Medulla oblongata (tissue), 1 donor: ENCODE measurements around the gene DGLUCY.
"Not testable (repeated sequence)": the region's sequence is repeated elsewhere in the genome, so short reads cannot be mapped to it uniquely, and the experiment has no call there.

Experiments used
- DNase-seq: peaks from one replicate; pipeline ENCODE4 v3.0.0-alpha.2; 2015; ENCODE audit errors: extremely low spot score

Gene DGLUCY

DNA sequence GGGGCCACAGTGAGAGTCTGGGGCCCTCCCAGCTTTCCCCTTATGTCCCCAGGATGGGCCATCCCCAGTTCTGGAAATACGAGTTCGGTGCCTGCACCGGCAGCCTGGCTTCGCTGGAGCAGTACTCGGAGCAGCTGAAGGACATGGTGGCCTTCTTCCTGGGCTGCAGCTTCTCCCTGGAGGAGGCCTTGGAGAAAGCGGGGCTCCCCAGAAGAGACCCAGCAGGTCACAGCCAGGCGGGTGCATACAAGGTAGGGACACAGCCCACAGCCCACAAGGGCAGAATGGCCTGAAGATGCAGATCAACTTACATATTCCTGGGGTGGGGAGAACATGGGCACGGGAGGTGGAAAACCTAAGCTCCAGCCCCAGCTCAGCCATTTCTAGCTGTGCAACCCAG is 56.1 kb downstream of the DGLUCY start:
- no peak for DNase-seq

DNA sequence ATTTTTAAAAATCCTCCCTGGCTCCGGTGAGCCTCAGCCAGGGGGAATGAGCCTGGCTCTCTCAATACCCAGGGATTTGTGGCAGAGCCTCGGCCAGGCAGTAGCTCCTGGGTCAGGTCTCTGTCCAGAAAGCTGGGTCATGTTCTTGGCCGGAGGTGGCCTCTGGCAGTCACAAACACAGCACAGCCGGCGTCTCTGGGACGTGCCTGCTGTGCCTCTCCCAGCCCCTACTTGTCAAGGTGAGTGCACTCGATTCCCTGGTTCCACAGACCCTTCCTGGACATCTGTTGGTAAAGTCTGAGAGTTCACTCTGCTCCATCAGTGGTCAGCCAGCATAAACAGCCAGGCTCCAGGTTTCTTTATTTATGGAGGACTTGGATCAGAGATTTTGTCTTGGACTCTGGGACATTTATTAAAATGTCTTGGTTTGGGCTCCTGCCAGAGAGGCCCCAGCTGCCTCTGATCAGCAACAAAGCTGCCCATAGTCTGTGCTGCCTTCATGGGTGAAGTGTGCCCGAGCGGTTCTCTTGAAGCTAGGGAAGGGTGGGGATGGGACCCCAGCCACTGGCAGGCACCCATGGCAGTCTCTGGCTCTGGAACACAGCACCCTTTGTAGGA is 56.7 kb downstream of the DGLUCY start:
- peak; percentile 67 for DNase-seq

DNA sequence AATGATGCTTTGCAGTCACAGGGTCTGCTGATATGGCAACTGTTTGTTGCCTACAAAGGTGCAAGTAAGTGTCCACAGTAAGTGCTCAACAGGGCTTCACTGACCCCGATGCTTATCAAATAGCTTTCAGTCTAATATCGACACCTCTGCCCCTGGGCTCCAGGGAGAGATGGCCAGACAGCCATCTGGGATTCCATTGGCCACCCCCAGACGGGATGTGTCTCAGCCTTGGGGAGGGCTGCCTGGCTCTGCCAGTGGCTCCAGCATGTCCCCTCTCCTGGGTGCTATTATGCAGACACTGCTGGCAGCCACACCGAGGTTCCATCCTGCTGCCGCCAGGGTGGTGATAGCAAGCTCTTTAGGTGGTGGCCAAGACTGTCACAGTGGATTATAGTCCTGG is 57.4 kb downstream of the DGLUCY start:
- no peak for DNase-seq

DNA sequence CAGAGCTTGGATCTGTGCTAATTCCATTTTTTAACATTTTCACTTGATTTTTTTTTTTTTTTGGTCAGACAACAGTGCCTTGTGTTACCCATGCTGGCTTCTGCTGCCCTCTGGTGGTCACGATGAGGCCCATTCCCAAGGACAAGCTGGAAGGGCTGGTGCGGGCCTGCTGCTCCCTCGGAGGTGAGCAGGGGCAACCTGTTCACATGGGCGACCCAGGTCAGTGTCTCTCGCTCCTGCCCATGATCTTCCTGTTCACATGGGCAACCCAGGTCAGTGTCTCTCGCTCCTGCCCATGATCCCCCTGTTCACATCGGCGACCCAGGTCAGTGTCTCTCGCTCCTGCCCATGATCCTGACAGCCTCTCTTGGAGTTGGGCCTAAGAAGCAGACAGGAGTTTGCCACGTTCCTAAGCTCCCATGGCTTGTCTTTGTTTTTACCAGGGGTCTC is 59.4 kb downstream of the DGLUCY start:
- peak; percentile 88 for DNase-seq

DNA sequence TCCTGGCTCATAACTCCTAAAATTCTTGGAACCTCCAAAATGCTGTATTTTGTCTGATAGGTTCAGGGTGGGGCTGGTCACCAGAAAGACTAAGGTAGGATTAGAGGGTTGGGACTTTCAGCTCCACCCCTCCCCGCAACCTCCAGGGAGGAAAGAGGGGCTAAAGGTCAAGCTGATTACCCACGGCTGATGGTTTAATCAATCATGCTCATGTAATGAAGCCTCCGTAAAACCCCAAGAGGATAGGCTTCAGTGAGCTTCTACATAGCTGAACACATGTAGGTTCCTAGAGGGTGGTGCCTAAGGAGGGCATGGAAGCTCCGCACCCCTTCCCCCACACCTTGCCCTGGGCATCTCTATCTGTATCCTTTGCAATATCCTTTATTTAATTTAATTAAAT is 60.0 kb downstream of the DGLUCY start:
- DNase-seq: no peak

DNA sequence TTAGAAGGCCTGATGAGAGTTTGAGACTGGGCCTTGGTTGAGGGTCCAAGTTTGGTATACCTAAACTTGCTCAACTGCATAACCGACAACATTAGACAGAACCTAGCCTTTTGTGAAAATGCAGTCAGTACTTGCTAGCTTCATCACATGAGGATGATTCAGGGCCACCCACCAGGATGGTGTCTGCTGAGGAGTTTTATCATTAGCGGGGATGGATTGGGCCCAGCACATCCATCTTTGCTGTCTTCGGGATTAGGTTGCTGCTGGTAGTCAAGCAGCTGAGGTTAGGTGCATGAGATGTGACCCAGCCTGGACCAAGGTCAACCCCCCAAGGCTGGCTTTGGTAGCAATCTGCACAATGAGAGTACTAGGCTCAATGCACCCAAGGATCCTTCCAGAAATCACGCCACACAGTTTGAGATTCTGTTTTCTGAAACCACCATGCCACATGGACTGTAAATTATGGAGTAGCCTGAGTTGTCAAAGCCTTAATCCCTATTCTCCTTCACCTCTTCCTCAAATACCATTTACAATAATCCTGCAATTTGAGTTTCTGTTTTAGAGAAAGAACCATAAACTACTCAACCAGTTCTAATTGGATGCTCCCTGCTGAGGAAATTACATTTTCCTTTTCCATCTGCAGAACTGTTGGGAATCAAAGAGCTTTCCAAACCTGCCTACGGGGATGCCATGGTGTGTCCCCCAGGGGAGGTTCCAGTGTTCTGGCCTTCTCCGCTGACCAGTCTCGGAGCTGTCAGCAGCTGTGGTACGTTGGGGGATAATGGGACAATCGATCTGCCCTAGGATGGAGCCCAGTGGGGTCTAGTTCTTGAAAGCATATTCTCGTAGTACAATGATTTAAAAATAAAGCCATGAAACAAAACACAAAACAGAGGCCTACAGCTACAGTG is 61.7 kb downstream of the DGLUCY start:
- no peak for DNase-seq

DNA sequence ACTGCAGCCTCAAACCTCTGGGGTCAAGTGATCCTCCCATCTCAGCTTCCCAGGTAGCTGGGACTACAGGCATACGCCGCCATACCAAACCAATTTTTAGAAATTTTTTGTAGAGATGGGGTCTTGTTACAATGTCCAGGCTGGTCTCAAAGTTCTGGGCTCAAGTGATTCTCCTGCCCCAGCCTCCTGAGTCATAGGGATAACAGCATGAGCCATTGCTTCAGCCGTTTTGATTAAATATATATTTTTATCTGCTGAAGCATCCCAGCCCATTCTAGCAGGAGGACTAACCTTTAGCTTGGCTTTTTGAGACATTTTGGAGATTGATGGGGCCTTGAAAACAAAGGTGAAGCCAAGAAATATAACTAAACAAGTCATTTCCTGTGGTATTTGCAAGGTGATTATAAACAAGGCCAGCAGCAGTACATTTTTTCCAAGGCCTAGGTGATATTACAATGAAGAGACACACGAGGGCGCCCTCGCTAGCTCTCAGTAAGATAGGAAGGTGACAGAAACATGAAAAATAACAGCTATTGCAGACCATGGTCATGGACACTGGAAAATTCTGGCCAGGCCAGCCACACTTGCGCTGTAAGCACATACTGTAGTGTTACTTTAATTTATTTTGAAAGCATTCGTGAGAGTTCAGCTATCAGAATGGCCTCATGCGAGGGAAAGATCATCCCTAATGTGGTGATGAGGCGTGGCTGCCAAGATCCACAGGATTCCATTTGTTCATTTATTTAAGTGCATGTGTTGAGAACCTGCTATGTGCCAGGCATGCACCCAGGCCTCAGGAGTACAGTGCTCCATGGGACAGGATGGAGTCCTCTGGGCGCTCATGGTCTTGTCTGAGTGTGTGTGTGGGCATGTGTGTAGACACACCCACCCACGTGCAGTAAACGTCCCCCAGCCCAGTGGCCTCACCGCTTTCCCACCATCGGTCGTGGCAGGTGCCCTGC is 63.5 kb downstream of the DGLUCY start:
- peak; percentile 63 for DNase-seq

DNA sequence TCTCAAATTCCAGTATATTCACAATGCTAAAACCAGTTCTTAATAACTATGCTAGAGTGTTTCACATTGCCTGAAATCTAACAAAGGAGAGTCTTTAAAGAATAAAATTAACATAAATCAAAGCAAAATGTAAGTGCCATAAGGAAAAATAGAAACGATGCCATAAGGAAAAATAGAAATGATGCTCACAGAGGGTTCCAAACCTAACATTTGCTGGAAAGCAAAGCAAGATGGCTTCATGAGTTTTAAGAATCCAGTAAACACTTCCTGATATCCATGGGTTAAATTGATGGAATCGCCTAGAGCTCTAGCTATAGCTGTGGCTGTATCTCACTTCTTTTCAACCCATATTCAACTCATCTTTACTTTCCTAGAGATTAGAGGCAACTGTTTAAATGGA is 66.7 kb downstream of the DGLUCY start:
- no peak for DNase-seq

DNA sequence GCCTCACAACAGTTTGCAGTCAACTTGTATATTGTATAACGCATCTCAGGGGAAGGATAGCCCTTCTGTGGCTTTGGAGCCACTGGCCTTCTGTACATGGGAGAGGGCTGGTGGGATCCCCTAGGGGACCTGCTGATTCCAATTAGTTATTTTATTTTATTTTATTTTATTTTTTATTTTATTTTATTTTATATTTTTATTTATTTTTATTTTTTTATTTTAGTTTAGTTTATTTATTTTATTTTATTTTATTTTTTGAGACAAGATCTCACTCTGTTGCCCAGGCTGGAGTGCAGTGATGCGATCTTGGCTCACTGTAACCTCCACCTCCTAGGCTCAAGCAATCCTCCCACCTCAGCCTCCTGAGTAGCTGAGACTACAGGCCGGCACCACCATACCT is 68.9 kb downstream of the DGLUCY start:
- not testable (repeated sequence) for DNase-seq

DNA sequence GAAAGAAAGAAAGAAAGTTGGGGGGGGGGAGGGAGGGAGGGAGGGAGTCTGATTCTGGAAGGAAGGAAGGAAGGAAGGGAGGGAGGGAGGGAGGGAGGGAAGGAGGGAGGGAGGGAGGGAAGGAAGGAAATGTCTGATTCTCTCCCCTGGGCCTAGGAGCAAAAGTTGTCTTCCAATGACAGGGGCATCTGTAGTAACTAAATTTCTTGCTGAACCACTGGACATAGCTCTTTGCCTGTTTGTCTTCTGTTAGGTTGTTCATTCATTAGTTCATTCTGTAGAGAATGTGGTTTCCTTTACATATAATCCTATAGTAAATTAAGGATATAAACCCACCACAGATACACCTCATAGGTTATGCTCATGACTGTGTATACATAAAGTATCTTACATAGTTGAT is 70.7 kb downstream of the DGLUCY start:
- DNase-seq: no peak

DNA sequence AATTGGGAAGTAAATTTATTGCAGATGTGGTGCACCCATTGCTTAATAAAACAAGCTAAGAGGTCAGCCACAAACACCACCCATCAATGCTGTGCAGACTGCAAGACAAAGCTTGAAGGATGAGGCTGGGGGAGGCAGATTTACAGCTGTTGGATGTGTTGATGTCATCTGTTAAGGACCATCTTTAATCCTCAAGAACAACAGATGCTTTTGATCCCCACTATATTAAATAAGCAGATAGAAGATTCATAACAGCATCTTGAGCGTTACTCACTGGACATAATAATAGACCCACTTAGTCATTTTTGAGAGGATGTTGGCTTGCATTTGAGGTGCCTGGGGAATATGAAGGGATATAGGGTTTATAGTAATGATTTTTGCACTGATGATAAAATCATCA is 71.8 kb downstream of the DGLUCY start:
- DNase-seq: no peak

DNA sequence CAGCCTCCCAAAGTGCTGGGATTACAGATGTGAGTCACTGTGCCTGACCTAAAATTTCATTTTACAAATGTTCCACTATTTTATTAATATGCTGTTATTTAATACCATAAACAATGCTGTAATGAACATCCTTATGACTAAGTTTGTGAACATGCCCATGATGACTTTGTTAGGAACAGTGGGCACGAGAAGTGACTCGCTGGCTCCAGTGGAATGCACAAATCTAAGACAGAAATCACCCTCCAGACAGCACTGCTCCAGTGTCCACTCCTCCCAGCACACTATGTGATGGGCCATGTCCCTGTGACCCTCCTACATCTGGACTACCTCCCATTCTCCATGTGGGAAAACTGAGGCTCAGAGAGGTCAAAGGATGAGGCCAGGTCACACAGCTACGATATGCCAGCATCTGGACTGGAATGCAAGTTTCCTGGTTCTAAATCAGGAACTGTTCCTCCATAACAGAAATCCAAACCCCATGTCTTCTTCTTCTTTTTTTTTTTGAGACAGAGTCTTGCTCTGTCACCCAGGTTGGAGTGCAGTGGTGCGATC is 72.7 kb downstream of the DGLUCY start:
- DNase-seq: no peak

DNA sequence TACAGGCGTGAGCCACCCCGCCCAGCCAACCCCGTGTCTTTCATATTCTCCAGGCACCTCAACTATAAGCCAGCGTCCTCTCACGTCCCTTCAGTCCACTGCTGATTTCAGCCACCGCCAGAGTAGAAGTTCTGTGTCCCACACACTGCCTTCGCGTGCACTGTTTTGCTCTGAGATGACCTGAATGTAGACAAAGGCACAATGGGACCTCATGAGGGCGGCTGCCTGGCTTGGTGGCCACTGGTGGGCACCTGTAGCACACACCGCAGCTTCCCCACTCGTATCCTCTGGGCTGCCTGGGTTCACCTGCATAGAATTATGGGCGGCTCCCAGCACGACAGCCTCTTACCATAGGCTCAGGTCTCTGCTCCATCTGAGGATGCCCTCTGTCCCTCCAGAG is 73.4 kb downstream of the DGLUCY start:
- no peak for DNase-seq

DNA sequence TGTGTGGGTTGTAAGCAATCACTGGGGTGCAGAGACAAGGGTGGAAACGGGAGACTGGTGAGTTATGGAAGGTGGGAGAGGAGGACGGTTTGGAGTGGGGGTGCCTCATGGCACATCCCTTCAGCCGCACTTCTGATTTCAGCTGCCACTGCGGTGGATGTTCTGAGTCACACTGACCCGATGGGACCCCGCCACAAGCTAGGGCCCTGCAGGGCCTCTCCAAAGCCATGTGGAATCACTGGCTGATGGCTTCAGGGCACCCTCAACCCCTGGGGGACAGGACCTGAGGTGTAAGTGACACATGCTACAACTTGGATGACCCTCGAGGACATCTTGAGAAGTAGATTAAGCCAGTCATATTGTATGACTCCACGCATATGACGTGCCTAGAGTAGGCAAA is 77.0 kb downstream of the DGLUCY start:
- no peak for DNase-seq

DNA sequence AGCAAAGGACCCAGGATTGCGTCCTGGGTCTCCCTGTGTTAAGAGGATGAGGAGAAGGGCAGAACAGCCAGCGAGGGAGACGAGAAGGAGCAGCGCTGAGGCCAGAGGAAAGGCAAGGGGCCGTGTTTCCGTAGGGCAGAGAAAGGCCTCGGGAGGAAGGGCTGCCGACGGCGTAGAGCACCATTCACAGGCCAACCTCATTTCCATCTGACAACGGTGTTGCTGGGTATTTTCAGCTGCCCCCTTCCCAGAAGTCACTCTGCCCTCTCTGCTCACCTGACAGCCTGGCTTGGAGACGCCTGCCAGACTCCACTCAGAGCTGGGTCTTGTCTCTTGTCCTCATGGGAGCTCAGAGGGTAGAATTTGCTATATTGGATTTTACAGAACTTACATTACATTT is 79.2 kb downstream of the DGLUCY start:
- no peak for DNase-seq

DNA sequence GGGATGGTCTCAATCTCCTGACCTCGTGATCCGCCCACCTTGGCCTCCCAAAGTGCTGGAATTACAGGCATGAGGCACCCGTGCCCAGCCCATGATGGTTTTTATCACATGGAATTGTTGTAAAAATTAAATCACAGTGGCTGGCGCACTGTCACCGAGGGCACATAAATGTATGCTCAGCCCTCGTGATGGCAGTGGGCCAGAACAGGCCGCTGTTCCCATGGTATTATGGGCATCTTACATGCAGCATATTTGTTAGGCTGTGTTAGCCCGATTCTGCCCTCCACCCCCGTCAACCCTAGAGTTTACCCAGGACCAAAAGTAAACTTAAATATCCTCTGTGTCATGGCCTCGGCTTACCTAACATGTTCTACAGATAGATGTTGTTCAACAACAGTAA is 82.0 kb downstream of the DGLUCY start:
- no peak for DNase-seq

DNA sequence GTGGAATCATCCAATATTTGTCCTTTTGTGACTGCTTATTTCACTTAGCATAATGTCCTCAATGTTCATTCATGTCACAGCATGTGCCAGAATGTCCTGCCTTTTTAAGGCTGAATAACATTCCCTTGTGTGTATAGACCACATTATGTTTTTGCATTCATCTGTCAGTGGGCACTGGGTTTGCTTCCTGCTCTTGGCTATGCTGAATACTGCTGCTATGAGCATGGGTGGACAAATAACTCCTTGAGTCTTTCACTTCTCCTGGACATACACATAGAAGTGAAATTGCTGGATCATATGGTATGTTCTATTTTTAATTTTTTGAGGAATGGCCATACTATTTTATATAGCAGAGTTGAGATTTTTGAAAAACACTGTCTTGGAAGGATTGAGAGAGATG is 83.8 kb downstream of the DGLUCY start:
- no peak for DNase-seq

DNA sequence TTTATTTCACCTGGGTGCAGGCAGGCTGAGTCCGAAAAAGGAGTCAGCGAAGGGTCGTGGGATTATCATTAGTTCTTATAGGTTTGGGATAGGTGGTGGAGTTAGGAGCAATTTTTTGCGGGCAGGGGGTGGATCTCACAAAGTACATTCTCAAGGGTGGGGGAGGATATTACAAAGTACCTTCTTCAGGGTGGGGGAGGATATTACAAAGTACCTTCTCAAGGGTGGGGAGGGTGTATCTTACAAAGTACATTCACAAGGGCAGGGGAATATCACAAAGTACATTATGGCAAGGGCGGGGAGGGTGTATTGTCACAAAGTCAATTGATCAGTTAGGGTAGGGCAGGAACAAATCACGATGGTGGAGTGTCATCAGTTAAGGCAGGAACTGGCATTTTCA is 86.9 kb downstream of the DGLUCY start:
- DNase-seq: not testable (repeated sequence)

DNA sequence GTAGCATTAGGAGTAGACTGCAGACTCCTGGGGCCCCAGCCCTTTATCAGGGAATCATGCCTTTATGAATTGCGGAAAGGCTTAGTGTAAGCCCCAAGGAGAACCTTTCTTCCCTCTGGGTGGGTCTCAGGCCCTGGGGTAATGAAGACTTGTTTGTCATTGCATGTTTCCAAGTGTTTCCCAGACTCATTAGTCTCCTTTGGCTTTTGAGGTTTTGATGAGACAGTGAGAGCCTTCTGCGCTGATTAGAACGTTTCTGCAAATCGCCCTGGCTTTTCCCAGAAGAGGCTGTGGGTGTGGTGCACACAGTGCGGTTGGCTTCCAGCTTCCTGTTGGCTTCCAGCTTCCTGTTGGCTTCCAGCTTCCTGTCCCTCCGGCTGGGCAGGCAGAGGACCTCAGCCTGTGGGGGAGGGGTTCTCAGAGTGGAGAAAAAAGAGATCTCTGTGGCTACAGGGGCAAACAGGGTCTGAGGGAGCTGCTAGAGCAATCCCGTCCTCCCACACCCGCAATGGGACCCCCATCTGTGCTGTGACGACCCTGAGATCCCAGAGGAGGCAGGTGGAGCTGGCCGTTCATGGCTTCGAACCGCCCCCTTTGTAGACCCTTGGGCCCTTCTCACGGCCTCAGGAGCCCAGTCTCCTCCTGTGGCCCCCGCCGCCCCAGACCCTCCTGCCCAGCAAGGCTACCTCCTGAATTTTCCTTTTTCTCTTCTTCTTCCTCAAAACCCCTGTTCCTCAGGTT is 88.5 kb downstream of the DGLUCY start:
- no peak for DNase-seq

DNA sequence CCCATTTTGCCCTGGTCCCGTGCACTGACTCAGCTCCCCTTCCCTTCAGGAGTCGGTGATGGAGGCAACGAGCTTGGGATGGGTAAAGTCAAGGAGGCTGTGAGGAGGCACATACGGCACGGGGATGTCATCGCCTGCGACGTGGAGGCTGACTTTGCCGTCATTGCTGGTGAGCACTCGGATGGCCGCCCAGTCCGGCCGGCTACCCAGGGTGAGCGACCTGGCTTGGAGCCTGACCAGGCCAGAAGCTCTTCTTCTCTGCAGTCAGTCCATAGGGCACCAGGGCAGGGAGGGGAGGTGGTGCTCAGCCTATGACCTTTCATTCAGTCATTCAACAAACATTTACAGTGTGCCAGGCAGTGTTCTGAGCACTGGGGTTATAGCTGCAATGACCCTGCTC is 90.8 kb downstream of the DGLUCY start:
- no peak for DNase-seq

DNA sequence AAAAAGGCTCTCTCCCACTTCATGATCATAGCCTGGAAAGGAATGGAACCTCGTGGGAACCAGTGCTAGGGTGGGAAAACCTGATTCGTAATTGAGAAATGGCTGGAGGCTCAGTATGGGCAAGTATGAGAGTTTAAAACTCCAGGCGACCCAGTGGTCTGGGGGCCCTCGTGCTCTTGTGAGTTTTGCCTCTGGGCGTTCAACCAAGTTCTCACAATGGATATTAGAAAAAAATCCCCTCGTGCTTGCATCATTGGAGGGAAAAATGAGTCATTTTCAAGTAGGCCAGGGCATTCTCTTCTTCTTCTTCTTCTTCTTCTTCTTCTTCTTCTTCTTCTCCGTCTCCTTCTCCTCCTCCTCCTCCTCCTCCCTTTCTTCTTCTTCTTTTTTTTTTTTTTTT is 91.6 kb downstream of the DGLUCY start:
- no peak for DNase-seq
